Femur (tissue), 1 donor: Measurements from ENCODE around the gene SPIRE1.
A peak's percentile ranks its signal among the peaks of the same experiment; 100 is the strongest.

Source experiments
- DNase-seq: peaks from one replicate; pipeline ENCODE4 v3.0.0-alpha.2; 2017

The SPIRE1 gene

DNA sequence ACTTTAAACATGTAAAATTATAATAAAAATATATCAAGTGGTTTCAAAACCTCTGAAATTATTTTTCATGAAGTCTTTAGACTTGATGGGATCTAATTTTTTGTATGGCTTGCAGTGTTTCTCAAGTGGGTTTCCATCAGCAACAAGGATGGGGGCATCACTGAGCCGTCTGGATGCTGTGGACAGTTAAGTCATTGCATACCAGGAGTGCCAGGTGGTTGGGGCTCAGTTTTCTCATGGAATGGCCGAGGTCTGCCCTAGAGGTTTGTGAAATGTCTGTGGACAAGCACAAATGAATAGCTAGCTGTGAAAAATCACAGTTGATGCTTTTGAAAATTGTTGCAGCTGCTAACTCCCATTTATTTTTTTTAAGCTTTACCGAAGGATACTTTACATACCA, 248.4 kb downstream of the SPIRE1 start:
- peak; percentile 49 for DNase-seq

DNA sequence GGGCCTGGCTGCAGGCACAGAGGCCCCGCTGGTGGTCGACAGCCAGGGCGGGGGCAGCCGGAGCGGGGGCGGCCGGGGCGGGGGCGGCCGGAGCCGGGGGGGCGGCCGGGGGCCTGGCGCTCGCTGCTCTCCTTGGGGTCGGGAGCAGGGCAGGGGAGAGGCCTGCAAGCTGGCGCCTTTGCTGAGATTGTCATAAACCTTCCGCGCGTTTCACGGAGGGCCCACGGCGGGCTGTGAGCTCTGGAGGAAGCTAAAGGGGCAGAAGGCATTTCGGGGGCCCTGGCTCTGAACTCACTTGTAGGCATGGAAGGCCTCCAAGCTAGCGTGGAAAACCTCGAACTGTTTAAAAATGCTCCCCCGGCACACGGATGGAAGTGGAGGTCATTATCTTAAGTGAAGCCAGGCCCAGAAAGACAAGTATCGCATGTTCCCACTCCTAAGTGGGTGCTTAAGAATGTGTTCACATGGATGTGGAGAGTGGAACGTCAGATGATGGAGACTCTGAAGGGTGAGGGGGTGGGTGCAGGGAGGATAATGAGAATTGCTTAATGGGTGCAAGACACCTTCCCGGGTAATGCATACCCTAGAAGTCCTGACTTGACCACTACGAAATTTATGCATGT, 249.5 kb downstream of the SPIRE1 start:
- no peak for DNase-seq

DNA sequence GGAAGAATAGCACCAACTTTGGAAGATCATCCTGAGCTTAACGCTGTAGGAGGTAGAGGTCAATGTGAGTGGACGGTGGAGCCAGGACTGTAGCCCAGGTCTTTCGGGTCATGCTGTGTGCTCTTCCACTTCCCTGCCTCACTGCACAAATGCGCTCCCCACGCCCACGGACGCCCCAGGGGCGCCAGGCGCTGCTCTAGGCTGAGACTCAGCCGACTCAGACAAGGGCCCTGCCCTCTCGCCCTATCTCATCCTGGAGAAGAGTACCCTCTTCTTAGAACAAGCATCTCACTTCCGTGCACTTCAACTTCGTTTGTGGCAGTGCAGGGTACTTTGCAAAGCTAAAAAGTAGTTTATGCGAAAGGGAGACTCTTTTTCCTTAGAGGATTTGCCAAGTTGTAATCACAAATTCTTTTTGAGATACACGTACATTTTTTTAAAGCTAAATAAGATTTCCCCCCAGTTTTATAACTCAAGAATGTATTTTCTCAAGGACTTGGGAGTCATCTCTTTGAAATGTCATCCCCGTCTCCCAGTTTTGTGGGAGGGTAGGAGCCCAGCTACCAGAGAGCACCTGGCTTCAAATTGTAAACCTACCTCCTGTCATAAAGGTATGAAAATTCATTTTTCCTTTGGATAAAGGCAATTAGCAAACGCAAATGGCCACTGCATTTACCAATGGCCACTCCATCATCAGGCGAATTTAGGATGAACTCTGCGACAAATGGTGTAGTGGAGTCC, 251.4 kb downstream of the SPIRE1 start:
- no peak for DNase-seq

DNA sequence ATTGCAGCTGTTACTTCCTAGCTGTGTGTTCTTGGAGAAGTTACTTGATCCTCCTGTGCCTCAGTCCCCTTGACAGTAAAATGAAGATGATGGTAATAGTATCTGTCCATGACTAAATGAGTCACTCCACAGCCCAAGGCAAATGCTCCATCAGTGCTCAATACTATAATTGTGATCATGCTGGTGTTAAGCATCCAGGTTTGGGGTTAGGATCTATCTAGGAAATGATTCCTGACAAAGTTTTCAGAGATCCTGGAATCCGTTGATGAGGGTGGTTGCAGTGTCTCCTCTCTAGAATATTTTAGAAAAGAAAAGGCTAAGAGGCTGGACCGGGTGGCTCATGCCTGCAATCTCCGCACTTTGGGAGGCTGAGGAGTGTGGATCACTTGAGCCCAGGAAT, 252.8 kb downstream of the SPIRE1 start:
- no peak for DNase-seq

DNA sequence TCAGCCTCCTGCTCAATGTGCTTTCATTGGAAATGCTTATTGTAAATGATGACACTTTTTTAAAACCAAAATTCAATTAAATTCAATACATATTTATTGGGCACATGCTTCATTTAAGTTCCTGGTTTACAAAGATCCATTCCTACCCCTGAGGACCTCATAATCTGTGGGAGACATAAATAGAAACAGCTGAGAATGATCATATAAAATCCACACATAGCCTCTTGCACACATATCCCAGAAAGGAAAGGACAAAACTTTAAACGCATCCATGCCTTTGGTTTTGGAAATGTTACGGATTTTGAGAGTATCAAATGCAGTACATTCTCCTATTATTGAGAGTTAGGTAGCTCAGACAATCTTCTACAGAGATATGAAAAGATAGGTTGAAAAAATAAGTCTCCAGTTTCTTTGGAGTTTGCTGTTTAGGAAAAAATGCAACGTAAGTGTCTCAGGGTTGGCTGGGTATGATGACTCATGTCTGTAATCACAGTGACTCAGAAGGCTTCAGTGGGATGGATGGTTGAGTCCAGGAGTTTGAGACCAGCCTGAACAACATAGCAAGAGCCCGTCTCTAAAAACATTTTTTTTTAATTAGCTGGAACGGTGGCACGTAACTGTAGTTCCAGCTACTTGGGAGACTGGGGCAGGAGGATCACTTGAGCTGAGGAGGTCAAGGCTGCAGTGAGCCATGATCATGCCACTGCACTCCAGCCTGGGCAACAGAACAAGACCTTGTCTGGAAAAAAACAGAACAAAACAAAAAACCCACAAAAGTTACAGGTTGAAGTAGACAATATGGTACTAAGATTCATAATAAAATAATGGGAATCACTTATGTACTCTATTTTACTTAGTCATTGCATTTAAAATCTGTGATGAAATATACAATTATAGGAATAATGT, 254.1 kb downstream of the SPIRE1 start:
- no peak for DNase-seq

DNA sequence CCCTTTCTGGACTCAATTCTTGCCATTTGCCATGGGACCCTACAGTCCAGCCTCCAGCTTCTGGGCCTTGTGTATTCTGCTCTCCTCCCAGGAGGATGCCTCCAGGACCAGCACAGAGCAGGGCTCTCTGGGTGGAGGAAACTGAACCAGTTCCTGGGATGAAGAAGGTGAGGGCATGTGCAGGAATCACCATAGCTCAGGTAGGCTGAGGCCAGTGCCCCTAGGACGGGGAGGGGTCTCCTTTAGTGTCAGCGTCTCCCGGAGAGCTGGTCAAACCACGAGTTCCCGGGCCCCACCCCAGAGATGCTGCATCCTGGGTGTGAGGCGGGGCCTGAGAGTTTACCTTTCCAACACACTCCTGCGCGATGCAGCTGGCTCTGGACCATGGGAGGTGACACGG, 256.0 kb downstream of the SPIRE1 start:
- no peak for DNase-seq

DNA sequence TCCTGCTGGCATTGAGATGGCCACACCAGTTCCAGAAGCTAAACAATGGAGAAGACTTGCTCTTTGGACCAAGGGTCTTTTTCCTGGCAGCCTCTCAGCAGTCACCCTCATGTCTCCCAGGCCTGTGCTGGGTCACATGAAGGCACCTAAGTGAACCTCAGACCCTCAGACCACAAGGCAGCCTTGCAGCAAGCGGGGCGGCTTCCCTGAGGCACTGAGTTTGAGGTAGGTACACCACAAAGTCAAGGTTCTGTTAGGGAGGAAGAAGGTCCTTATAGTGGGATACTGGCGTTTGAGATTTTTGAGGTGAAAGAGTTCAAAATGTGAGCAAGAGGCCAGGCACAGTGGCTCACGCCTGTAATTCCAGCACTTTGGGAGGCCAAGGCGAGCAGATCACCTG, 258.7 kb downstream of the SPIRE1 start:
- no peak for DNase-seq

DNA sequence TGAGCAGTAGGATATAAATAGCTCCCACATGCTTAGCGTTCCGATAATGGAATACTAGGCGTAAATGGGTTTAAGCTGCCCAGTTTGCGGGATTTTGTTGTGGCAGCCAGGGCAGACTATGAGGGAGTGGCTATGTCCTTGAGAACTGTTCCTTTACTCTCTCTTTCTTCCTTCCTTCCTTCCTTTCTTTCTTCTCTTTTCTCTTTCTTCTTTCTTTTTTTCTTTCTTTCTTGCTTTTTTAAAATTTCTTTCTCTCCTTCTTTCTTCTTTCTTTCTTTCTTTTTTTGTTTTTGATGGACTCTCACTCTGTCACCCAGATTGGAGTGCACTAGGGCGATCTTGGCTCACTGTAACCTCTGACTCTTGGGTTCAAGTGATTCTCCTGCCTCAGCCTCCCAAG, 259.3 kb downstream of the SPIRE1 start:
- DNase-seq = no peak

DNA sequence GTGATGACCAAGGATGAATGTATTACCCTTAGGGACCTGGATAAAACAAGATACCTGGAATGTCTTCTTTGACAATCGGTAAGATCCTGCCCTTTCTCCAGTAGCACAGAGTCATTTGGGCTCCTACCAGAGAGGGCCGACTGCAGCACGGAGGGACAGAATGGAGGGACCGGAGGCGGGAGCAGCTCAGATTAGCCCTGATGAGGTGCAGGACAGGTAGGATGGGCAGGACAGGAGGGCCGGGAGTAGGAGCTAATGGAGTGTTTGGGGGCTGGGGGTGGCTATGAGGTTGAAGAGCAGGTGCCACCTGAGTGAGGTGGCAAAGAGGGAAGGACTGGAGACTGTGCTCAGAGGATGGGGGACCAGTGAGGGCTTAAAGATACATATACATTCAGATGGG, 260.1 kb downstream of the SPIRE1 start:
- no peak for DNase-seq

DNA sequence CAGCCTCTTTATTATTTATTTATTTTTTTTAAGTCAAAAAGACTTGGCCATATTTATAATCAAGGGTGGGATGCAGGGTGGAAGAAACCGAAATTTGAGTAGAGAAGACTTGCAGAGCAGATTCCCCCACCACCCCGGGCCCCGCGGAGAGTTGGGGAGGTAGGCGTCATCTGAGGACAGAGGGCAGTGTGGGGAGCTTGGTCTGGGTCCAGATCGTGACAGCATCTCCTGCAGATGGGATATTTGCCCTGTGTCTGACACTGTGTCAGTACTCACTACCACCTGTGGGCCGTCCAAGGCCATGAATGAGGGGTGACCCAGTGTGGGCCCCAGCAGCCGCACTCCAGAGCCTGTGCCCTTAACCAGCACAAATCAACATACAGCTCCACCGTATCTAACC, 260.7 kb downstream of the SPIRE1 start:
- no peak for DNase-seq
